ENCODE results near the gene MYO1F.
"Not testable (repeated sequence)": the region's sequence is repeated elsewhere in the genome, so short reads cannot be mapped to it uniquely, and the experiment has no call there.

The MYO1F gene

DNA sequence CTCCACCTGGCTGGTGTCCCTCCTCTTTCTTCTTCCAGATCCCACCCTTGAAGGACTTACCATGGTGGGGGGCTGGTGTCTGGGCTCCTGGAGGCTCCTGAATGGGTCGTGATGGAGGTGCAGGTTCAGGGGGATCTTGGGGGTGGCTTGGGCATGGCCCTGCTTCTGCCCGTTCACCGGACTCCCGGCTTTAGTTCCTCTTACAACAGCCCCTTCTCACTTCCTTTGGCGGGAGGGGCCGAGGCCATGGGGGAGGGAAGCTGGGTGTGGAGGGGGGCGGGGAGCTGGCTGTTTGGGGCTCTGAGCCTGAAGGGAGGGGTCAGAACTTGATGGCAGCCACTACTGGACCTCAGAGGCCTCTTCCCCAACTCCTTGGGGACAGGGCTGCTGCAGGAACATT lies at the start of gene MYO1F:
Gene MYO1F, minus strand, starts transcription at position 196 of the 400 bp plus-strand sequence. Its CDS starts 133 bp downstream, at position 63.
- DNase-seq, result peak; percentile 30

- DNase-seq, result no peak
Observed at GRCh38 chr19:8626842-8627241, 49.6 kb upstream of the MYO1F start.

GRCh38 chr19:8622886-8623285 lies 45.6 kb upstream of the MYO1F start:
- not testable (repeated sequence) for DNase-seq

- DNase-seq, result no peak
Observed at GRCh38 chr19:8618751-8619150, 41.5 kb upstream of the MYO1F start.

DNA sequence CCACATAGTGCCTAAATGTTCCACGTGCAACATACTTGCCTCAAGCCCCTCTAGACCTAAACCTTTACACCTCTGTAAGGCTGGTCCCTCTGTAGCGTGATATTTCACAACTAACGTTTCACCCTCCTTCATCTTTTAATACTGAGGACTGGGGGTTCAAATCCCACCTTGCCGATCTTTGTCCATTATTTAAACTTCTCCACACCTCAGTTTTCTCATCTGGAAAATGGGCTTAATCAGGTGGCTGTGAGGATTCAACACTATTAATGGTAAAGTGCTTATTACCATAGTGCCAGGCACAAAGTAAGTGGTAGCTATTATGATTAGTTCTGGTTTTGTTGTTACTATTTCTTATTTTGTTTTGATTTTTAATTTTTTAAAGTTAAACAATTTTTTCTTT lies 40.7 kb upstream of the MYO1F start:
- no peak for DNase-seq

GRCh38 chr19:8617325-8617724 lies 40.1 kb upstream of the MYO1F start:
- not testable (repeated sequence) for DNase-seq

DNA sequence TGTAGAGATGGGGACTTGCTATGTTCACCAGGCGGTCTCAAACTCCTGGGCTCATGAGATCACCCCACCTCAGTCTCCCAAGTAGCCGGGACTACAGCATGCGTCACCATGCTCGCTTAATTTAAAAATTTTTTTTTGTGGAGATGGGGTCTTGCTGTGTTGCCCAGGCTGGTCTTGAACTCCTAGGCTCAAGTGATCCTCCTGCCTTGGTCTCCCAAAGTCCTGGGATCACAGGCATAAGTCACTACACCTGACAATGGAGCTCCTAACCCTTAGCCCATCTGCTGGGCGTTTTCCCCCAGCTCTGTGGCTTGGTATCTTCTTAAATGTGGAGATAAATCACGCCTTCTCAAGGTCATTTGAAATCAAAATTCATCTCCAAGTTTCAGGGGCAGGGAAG lies 39.6 kb upstream of the MYO1F start:
- DNase-seq, result no peak

GRCh38 chr19:8615813-8616596 lies 38.8 kb upstream of the MYO1F start:
- peak; percentile 63 for DNase-seq

DNA sequence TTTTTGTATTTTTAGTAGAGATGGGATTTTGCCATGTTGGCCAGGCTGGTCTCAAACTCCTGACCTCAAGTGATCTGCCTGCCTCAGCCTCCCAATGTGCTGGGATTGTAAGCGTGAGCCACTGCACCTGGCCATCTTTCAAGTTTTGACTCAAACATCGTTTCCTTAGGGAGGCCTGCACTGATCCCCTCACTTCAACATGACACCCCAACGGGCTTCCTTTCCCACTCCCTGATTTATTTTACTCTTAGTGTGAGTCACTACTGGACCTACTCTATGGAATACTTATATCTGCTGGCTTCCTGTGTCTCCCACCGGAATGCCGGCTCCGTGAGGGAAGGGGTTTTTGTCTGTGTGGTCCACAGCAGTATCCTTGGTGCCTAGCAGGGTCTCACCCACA lies 37.8 kb upstream of the MYO1F start:
- no peak for DNase-seq

- no peak for DNase-seq
Observed at GRCh38 chr19:8614455-8614854, 37.2 kb upstream of the MYO1F start.

DNA sequence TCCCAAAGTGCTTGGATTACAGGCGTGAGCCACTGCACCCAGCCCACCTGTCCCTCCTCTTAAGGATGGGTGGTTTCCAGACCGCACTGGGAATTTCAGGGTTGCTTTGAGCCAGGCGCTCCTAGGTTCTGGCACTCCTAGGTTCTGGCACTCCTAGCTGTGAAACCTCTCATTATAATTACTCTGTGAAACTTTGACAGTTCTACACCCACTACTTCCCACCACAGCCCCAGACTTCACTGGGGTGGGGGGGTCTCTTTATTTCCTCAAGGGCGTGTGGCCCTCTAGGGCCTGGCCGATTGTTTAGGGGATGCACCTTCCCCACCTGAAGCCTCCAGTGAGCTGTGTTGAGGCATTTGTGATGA lies 35.5 kb upstream of the MYO1F start:
- DNase-seq, result no peak

- DNase-seq, result no peak
Observed at GRCh38 chr19:8611877-8612806, 34.9 kb upstream of the MYO1F start.

DNA sequence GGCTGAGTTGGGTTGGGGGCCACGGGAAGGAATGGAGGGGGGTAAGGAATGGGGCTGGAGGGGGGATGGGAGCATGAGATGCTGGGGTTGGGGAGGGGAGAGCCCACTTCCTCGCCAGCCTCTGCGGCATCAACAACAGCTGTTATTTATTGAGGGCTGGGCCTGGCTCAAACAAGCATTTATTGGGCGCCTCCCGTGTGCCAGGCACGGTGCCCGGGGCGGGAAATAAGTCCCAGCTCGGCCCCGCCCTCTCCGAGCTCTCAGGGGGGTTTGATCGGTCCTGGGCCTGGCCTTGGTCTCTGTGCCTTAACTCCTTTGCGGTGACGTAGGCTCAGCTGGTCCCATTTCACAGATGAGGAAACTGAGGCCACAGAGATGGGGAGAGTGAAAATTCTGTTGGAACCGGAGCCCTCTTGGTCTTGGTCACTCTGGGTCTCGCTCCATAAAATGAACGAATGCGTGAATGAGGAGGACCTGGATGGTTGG lies 34.2 kb upstream of the MYO1F start:
- no peak for DNase-seq

DNA sequence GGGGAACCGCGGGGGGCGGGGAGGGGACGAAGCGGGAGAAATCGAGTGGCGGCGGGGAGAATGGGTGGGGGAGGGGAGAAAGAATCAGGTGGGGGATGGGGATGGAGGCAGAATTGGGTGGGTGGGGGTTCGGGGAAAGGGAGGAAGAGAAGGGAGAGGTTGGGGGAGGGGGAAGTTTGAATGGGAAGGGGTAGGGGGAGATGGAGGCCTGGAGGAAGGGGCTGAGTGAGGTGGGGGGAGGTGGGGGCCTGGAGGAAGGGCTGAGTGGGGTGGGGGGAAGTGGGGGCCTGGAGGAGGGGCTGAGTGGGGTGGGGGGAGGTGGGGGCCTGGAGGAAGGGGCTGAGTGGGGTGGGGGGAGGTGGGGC lies 33.7 kb upstream of the MYO1F start:
- no peak for DNase-seq

DNA sequence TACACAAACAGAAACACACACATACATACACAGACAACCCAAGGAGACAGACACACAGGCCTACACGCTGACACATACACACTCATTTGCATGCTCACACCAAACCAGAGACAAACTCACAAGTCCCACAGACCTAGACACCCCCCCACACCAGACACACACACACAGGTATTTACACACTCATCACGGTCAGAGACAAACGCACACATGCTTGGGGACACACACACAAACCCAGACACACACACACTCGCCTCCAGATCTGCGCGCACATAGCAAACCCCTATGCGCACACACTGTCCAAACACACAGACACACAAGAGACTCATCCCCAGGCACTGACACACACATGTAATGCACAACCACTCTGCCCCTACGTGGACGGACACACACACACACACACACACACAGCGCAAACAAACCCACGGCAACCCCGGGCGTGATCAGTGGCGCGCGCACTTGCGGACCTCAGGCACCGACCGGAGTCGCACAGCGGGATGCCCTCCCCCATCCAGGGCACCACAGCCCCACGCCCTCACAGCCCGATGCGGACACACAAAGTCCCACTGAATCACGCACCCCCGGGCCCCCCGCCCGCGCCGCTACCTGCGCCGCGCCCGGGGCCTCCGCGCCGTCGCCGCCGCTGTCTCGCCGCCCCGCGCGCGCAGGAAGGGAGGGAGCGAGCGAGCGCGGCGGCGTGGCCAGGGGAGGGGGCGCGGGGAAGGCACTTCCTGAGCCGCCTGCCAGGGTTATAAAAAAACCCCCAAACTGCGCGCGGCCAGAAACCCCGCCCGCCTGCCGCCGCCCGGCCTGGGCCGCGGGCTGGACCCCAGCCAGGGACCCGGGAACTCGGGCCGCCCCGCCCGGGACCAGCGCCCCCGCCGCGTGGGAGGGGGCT lies 33.0 kb upstream of the MYO1F start, which contains the start of gene ADAMTS10:
Gene ADAMTS10, minus strand, starts transcription at position 675 of the 895 bp plus-strand sequence. CDS start 5,005 bp downstream, outside the sequence.
- peak; percentile 59 for DNase-seq

GRCh38 chr19:8609279-8610040 lies 32.2 kb upstream of the MYO1F start:
- no peak for DNase-seq

GRCh38 chr19:8608941-8609278 lies 31.7 kb upstream of the MYO1F start:
- no peak for DNase-seq

- no peak for DNase-seq
Observed at GRCh38 chr19:8607386-8607785, 30.1 kb upstream of the MYO1F start.

GRCh38 chr19:8605514-8605913 lies 28.3 kb upstream of the MYO1F start:
- no peak for DNase-seq

GRCh38 chr19:8601796-8602195 lies 24.6 kb upstream of the MYO1F start:
- DNase-seq, result no peak

GRCh38 chr19:8600816-8601215 lies 23.6 kb upstream of the MYO1F start:
- DNase-seq, result no peak

- DNase-seq, result no peak
Observed at GRCh38 chr19:8600064-8600463, 22.8 kb upstream of the MYO1F start.

Data from CD4-positive, alpha-beta T cell treated with Interleukin-12 subunit alpha and Interleukin-12 subunit beta, for 1 hour (primary cell).